22Rv1 (cell line): ENCODE measurements around the gene HACD3.

Source experiments
- ZFX ChIP-seq: fragments of 450-650 bp; IDR thresholded peaks from 2 replicates; pipeline ENCODE4 v1.6.1; 2017; ENCODE audit warnings: antibody characterized with exemption, borderline replicate concordance
- TF ChIP-seq, protein P1 (sequence below): fragments of 450-650 bp; IDR thresholded peaks from 2 replicates; pipeline ENCODE4 v1.5.1; 2017; ENCODE audit warnings: mild to moderate bottlenecking

DNA sequence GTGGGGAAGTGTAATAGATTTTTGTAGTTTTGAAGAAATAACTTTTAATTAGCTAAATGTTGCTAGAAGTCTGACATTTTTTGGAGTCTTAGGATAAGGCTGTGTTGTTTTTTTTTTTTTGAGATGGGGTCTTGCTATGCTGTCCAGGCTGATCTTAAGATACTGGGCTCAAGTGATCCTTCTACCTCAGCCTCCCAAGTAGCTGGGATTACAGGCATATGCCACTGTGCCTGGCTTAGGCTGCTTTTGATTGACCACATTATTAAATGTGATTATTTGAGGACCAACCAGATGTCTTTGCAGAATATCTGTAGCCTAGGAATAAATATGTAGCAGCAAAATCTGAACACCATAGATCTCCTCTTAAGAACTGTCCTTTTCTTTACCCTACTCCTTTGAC is 29.7 kb downstream of the HACD3 start:
- TF ChIP-seq, protein P1, sequence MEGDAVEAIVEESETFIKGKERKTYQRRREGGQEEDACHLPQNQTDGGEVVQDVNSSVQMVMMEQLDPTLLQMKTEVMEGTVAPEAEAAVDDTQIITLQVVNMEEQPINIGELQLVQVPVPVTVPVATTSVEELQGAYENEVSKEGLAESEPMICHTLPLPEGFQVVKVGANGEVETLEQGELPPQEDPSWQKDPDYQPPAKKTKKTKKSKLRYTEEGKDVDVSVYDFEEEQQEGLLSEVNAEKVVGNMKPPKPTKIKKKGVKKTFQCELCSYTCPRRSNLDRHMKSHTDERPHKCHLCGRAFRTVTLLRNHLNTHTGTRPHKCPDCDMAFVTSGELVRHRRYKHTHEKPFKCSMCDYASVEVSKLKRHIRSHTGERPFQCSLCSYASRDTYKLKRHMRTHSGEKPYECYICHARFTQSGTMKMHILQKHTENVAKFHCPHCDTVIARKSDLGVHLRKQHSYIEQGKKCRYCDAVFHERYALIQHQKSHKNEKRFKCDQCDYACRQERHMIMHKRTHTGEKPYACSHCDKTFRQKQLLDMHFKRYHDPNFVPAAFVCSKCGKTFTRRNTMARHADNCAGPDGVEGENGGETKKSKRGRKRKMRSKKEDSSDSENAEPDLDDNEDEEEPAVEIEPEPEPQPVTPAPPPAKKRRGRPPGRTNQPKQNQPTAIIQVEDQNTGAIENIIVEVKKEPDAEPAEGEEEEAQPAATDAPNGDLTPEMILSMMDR, result no peak
- TF ChIP-seq ZFX, result no peak
